Ishikawa (cell line): Measurements from ENCODE around the gene MYZAP.

ENCODE experiments used
- CEBPB ChIP-seq: IDR thresholded peaks from 2 replicates; pipeline ENCODE4 v1.6.1; 2012
- CREB1 ChIP-seq: IDR thresholded peaks from 2 replicates; pipeline ENCODE4 v1.6.1; 2012; ENCODE audit warnings: low read depth
- EGR1 ChIP-seq: IDR thresholded peaks from 2 replicates; pipeline ENCODE4 v1.6.1; 2012
- EP300 ChIP-seq: IDR thresholded peaks from 2 replicates; pipeline ENCODE4 v1.6.1; 2012; ENCODE audit warnings: borderline replicate concordance
- FOXM1 ChIP-seq: IDR thresholded peaks from 2 replicates; pipeline ENCODE4 v1.6.1; 2012; ENCODE audit warnings: low read depth, borderline replicate concordance
- NFIC ChIP-seq: IDR thresholded peaks from 2 replicates; pipeline ENCODE4 v1.6.1; 2012
- RAD21 ChIP-seq: IDR thresholded peaks from 2 replicates; pipeline ENCODE4 v1.6.1; 2012; ENCODE audit warnings: low read depth
- TAF1 ChIP-seq: IDR thresholded peaks from 2 replicates; pipeline ENCODE4 v1.6.1; 2012; ENCODE audit warnings: low read depth, mild to moderate bottlenecking
- TCF12 ChIP-seq: IDR thresholded peaks from 2 replicates; pipeline ENCODE4 v1.6.1; 2012; ENCODE audit warnings: low read depth
- TEAD4 ChIP-seq: IDR thresholded peaks from 2 replicates; pipeline ENCODE4 v1.6.1; 2012
- YY1 ChIP-seq: IDR thresholded peaks from 2 replicates; pipeline ENCODE4 v1.6.1; 2012; ENCODE audit warnings: low read depth
- ZBTB7A ChIP-seq: IDR thresholded peaks from 2 replicates; pipeline ENCODE4 v1.6.1; 2012; ENCODE audit warnings: low read depth
- TF ChIP-seq, protein P1 (sequence below): IDR thresholded peaks from 2 replicates; pipeline ENCODE4 v1.6.1; 2012
- TF ChIP-seq, protein P2 (sequence below): IDR thresholded peaks from 2 replicates; pipeline ENCODE4 v1.6.1; 2012
- TF ChIP-seq, protein P3 (sequence below): IDR thresholded peaks from 2 replicates; pipeline ENCODE4 v1.6.1; 2012; ENCODE audit warnings: low read depth, mild to moderate bottlenecking

The MYZAP gene

DNA sequence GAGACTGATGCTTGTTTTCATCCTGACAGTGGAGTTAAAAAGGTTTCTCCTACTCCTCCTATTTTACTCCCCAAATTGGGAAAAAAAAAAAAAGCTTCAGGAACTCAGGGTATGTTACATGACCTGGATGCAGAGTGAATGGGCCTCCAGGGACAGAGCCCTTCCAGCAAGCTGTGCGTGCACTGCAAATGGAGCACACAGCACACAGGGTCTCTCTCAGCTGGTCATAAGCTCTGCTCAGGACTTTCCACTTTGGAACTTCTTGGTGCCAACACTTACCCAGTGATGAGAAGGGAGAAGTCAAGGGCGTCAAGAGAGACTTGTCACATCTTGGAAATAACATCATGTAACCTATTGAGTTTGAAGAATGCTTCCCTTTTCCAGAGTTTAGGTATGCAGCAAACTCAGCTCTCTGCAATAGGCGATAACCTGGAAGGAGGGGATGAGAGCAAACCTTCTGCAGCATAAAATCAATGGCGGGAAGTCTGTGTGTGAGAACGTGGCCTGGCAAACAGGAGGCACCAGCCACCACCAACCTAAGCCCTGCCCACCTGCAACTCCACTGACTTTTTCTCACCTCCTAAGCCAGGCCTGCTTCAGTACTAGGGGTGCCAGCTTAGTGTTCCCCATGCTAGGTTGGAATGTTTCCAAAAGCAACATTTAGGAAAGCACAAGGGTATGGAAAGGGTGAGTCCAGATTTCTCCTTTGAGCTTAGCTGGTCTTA lies 39.8 kb downstream of the MYZAP start:
- no peak for TF ChIP-seq CEBPB
- TF ChIP-seq FOXM1, result no peak
- no peak for TF ChIP-seq EGR1
- no peak for TF ChIP-seq NFIC
- TF ChIP-seq, protein P1, sequence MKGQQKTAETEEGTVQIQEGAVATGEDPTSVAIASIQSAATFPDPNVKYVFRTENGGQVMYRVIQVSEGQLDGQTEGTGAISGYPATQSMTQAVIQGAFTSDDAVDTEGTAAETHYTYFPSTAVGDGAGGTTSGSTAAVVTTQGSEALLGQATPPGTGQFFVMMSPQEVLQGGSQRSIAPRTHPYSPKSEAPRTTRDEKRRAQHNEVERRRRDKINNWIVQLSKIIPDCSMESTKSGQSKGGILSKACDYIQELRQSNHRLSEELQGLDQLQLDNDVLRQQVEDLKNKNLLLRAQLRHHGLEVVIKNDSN, result no peak

DNA sequence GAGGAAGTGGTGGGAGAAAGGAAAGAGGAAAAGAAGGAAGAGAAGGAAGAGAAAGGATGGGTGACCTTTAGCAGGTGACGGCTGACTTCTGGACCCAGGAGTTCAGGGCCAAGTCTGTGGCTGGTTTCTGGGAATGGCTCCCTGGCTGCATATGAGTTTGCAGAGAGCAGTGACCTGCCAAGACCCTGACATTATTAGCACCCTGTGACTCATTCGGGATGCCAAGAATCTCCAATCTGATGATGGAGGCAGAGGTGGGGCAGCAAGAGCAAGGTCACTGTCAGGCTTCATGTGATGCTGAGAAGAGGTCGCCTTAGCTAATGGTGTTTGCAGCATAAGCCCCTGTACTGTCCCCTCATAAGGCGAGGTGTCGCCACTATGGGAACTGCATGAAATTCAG lies 42.6 kb downstream of the MYZAP start:
- TF ChIP-seq EP300, result no peak
- TF ChIP-seq, protein P2, sequence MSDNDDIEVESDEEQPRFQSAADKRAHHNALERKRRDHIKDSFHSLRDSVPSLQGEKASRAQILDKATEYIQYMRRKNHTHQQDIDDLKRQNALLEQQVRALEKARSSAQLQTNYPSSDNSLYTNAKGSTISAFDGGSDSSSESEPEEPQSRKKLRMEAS, result no peak
- TF ChIP-seq TEAD4, result no peak
- TF ChIP-seq ZBTB7A, result no peak
- no peak for TF ChIP-seq CREB1
- no peak for TF ChIP-seq FOXM1
- no peak for TF ChIP-seq TCF12

DNA sequence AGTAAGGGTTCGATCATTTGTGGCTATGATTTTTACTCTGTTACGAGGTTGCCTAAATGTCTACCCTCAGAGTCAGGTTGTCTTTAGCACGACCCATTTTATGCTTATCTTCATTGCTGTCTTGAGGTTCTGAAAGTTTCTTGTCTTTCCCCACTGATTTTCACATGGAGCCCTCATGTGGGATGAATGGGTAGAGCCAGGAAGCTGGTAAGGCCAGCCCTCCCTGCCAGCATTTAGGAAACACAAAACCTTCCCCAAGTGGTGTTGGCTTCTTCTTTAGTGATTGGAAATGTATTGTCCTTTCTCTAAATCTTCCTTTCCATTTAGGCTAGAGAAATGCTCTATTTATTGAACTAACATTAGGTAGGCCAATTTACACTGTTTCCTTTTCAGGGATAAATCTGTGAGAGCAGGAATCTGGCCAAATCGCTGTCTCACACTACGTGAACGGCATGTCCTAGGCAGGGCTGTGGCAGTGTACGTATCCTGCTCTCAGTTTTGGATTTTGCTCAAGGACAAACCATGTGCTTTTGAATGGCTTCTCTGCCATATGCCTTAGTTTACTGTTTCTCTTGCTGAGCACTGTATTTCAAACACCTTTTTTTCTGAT lies 43.7 kb downstream of the MYZAP start:
- TF ChIP-seq, protein P2, result no peak

DNA sequence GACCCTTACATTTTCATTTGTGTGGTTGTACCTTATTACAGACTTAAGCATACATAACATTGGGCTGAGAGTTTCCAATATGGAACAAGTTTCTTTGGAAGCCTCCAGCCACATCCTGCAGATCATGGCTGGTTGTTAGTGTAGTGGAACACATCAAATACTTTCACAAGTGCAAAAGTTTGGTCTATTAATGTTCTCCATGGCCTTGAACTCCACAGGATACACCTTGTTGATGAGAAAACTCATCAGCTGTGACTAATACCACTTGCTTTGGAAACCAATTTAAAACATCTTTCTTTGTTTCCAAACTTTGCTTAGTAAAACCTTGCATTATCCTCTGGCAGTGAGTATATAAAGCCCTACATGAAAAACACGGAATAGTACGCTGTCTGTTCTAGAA lies 46.1 kb downstream of the MYZAP start:
- no peak for TF ChIP-seq ZBTB7A
- no peak for TF ChIP-seq EP300
- TF ChIP-seq, protein P1, result no peak
- no peak for TF ChIP-seq TAF1
- TF ChIP-seq, protein P3, sequence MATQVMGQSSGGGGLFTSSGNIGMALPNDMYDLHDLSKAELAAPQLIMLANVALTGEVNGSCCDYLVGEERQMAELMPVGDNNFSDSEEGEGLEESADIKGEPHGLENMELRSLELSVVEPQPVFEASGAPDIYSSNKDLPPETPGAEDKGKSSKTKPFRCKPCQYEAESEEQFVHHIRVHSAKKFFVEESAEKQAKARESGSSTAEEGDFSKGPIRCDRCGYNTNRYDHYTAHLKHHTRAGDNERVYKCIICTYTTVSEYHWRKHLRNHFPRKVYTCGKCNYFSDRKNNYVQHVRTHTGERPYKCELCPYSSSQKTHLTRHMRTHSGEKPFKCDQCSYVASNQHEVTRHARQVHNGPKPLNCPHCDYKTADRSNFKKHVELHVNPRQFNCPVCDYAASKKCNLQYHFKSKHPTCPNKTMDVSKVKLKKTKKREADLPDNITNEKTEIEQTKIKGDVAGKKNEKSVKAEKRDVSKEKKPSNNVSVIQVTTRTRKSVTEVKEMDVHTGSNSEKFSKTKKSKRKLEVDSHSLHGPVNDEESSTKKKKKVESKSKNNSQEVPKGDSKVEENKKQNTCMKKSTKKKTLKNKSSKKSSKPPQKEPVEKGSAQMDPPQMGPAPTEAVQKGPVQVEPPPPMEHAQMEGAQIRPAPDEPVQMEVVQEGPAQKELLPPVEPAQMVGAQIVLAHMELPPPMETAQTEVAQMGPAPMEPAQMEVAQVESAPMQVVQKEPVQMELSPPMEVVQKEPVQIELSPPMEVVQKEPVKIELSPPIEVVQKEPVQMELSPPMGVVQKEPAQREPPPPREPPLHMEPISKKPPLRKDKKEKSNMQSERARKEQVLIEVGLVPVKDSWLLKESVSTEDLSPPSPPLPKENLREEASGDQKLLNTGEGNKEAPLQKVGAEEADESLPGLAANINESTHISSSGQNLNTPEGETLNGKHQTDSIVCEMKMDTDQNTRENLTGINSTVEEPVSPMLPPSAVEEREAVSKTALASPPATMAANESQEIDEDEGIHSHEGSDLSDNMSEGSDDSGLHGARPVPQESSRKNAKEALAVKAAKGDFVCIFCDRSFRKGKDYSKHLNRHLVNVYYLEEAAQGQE, result no peak
- TF ChIP-seq TCF12, result no peak
- no peak for TF ChIP-seq CREB1
- no peak for TF ChIP-seq NFIC
- no peak for TF ChIP-seq TEAD4
- TF ChIP-seq CEBPB, result no peak
- no peak for TF ChIP-seq YY1
- TF ChIP-seq, protein P2, result no peak
- TF ChIP-seq FOXM1, result no peak
- no peak for TF ChIP-seq EGR1
- TF ChIP-seq RAD21, result no peak

DNA sequence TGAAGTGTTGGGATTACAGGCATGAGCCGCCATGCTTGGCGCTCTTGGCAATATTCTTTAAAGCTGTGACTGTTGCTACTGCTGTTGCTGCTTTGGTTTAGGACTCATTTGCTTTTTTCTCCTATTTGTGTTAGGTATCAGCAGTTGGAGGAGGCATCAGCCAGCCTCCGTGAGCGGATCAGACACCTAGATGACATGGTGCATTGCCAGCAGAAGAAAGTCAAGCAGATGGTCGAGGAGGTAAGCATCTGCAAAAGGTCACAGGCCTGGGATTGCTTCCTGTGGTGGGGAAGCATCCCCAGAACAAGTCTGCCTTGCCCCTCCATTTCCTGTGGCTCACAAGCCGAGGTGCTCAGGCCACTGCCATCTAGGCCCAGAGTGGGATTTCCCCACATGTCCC lies 47.6 kb downstream of the MYZAP start:
- TF ChIP-seq ZBTB7A (no peak), CREB1 (no peak)
- TF ChIP-seq, protein P1, result no peak

DNA sequence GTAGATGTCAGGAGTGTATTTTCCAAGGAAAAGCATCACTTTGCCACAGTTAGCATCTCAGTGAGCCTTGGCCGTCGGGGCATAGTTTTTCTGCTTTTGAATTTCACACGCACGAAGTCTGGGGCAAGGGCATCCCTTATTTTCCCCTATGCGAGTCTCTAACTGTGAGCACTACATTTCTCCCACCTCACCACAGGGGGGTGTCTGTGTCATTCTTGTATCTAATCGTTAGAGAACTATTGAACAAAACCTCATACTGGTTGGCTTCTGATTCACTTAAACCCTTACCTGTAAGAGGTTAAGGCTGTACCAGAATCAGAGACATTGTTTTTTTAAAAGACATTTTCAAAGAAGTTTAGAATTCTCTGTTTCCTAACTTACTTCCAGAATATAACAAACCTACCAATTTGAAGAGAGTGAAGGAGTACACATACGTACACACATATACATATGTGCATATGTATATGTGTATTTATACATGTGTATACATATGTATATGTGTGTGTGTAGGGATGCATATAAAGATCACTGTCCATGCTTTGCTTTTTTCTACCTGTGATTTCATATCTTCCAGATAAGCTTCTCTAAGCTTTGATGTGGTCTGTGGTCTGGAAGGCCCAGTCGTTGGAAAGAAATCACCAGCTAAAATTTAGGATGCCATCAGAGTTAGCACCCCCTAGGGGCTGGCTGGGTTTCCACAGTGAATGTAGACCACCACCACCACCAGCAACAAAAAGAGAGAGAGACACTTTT lies 49.4 kb downstream of the MYZAP start:
- TF ChIP-seq RAD21, result peak; percentile 45
- TF ChIP-seq, protein P3, result no peak
